ENCODE results near the gene GOLGA6L1. TPM values are rescaled to one million over a fixed set of nuclear protein-coding genes. Genes with fewer than 3 reads are reported as not detected.
"Not testable (repeated sequence)": the region's sequence is repeated elsewhere in the genome, so short reads cannot be mapped to it uniquely, and the experiment has no call there.

GOLGA6L1 gene
- total and polyA plus RNA-seq, 9 donors, result 0.06 to 0.09 TPM; not detected in 7

DNA sequence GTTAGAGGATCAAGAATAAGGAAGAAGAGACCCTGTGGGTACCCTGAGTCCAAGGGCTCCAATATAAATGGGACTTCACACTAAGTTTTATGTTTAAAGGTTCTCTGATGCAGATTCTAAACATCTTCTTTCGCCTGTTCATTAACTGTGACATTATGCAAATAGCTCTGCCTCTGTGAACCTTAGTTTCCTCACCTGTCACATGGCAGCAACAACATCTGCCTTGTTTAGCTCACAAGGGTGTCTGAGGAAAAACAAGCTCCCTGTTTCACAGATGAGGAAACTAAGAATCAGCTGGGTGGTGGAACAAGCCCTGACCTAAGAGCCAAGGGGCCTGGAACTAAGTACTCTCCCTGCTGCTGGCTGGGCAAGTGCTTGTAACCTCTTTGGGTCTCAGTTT is 40.8 kb downstream of the GOLGA6L1 start:
- no peaks in the 10 kb centered on the region for H3K36me3 ChIP-seq (ENCODE audit: control insufficient read depth, insufficient read depth, low read length)
- H3K4me3 ChIP-seq (ENCODE audit: low read length), result no peak overlapping the region
- no peaks in the 10 kb centered on the region for H3K27me3 ChIP-seq (ENCODE audit: control insufficient read depth, insufficient read depth, low read length)
- no peaks in the 10 kb centered on the region for H3K4me1 ChIP-seq (ENCODE audit: control insufficient read depth, insufficient read depth, low read length)
- no peak overlapping the region for H3K27ac ChIP-seq (ENCODE audit: low read length)
- no peaks in the 10 kb centered on the region for H3K9me3 ChIP-seq (replicated peaks; ENCODE audit: control insufficient read depth, low read depth, low read length)
- WGBS (ENCODE audit: insufficient coverage), result no CpG with 5 or more reads among the region's 1 CpG
- DNase-seq, result no peak

DNA sequence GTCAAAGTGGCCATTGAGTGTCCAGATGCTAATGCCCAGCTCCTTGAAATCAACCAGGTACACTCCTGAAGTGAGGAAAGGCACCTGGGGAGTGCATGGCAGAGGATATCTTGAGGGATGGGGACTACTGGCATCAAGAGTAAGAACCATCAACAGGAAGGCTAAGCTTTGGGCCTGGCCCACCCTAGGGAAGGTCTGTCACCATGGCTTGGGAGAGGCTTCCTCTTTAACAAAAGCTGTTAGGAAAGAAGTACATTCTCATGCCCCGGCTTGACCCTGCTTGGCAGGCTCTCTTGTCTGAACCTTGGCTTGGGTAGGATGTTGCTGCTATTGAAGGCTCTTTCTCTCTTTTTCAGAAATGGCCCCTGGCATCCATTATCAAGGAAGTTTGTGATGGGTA is 53.5 kb downstream of the GOLGA6L1 start:
- Histone ChIP-seq H3K27ac (ENCODE audit: low read length) (no peak overlapping the region), H3K9me3 (replicated peaks; ENCODE audit: control insufficient read depth, low read depth, low read length) (no peaks in the 10 kb centered on the region), H3K36me3 (ENCODE audit: control insufficient read depth, insufficient read depth, low read length) (no peaks in the 10 kb centered on the region), H3K27me3 (ENCODE audit: control insufficient read depth, insufficient read depth, low read length) (no peaks in the 10 kb centered on the region), H3K4me3 (ENCODE audit: low read length) (no peak overlapping the region), H3K4me1 (ENCODE audit: control insufficient read depth, insufficient read depth, low read length) (no peaks in the 10 kb centered on the region)
- DNase-seq, result no peak
- 75% methylated on average over 1 of the region's 1 CpG for WGBS (ENCODE audit: insufficient coverage)

DNA sequence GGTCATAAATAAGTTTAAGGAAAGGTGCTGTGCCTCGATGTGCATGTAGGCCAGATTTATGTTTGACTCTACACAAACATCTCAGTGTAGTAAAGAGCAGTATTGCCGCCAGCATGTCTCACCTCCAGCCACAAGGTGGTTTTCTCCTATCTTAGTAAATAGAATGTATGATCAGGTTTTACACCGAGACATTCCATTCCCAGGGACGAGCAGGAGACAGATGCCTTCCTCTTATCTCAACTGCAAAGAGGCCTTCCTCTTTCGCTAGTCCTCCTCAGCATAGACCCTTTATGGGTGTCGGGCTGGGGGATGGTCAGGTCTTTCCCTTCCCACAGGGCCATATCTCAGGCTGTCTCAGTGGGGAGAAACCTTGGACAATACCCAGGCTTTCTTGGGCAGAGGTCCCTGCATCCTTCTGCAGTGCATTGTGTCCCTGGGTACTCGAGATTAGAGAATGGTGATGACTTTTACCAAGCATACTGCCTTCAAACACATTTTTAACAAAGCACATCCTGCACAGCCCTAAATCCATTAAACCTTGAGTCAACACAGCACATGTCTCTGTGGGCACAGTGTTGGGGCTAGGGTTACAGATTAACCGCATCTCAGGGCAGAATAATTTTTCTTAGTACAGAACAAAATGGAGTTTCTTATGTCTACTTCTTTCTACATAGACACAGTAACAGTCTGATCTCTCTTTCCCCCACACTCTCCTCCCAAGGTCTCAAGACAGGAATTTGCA is 54.5 kb downstream of the GOLGA6L1 start:
- not testable (repeated sequence) for H3K9me3 ChIP-seq (replicated peaks; ENCODE audit: control insufficient read depth, low read depth, low read length); DNase-seq; H3K27me3 ChIP-seq (ENCODE audit: control insufficient read depth, insufficient read depth, low read length); H3K4me1 ChIP-seq (ENCODE audit: control insufficient read depth, insufficient read depth, low read length); H3K27ac ChIP-seq (ENCODE audit: low read length); H3K36me3 ChIP-seq (ENCODE audit: control insufficient read depth, insufficient read depth, low read length); H3K4me3 ChIP-seq (ENCODE audit: low read length)
- no CpG with 5 or more reads among the region's 8 CpGs for WGBS (ENCODE audit: insufficient coverage)

DNA sequence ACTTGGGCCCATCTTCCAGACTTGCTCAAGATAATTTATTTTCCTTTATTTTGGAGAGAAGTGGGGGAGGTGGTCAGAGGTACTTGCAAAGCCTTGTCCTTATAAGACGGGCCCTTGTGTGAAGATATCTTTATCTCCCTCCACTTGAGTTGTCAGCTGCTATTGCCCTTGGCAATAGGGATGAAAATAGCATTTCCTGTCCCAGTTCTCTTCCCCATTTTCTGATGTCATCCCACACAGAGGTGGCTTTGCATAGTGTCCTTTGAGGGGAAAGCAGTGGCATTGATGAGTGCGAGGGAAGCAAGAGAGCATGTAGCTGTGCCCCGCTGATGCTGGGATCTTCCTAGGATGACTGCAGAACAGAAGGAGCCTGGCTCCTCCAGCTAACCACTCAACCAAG is 55.4 kb downstream of the GOLGA6L1 start:
- no peak overlapping the region for H3K4me3 ChIP-seq (ENCODE audit: low read length)
- no peak overlapping the region for H3K27ac ChIP-seq (ENCODE audit: low read length)
- H3K9me3 ChIP-seq (replicated peaks; ENCODE audit: control insufficient read depth, low read depth, low read length), result no peaks in the 10 kb centered on the region
- no peaks in the 10 kb centered on the region for H3K36me3 ChIP-seq (ENCODE audit: control insufficient read depth, insufficient read depth, low read length)
- H3K27me3 ChIP-seq (ENCODE audit: control insufficient read depth, insufficient read depth, low read length), result no peaks in the 10 kb centered on the region
- DNase-seq, result peak; percentile 7
- H3K4me1 ChIP-seq (ENCODE audit: control insufficient read depth, insufficient read depth, low read length), result no peaks in the 10 kb centered on the region
- no CpG with 5 or more reads among the region's 3 CpGs for WGBS (ENCODE audit: insufficient coverage)

DNA sequence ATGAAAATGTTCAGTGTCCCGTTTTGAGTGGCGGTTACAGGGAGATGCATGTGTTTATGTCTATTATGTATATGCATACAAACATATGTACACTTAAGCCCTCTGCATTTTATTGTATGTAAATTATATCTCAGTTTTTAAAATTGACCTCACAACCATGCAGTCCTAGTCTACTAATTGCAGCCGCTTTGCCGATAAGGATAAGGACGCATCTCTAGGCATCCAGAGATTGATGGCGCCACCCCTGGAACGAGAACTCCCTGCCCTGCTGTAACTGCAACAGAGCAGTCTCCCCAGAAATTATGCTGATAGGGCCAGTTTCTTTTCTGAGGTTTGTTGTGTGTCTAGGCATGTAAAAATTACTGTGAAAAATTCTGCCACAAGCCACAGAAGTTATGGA is 56.9 kb downstream of the GOLGA6L1 start:
- WGBS (ENCODE audit: insufficient coverage), result no CpG with 5 or more reads among the region's 7 CpGs
- Histone ChIP-seq H3K27ac (ENCODE audit: low read length) (no peak overlapping the region), H3K36me3 (ENCODE audit: control insufficient read depth, insufficient read depth, low read length) (no peaks in the 10 kb centered on the region), H3K27me3 (ENCODE audit: control insufficient read depth, insufficient read depth, low read length) (no peaks in the 10 kb centered on the region), H3K4me1 (ENCODE audit: control insufficient read depth, insufficient read depth, low read length) (no peaks in the 10 kb centered on the region), H3K4me3 (ENCODE audit: low read length) (no peak overlapping the region), H3K9me3 (replicated peaks; ENCODE audit: control insufficient read depth, low read depth, low read length) (no peaks in the 10 kb centered on the region)
- no peak for DNase-seq

Other genes with a start within 250 kb of the GOLGA6L1 start
- gene CYFIP1, start 156.5 kb downstream of the GOLGA6L1 start, total RNA-seq, result 52.7 TPM
- gene CYFIP1, start 156.5 kb downstream of the GOLGA6L1 start, polyA plus RNA-seq (ENCODE audit: insufficient read depth in 1 of 8, insufficient read length in 8 of 8, low replicate concordance in 1 of 8), result 10 to 100 TPM; 46.4 to 75.3 (median 62.4) TPM
- gene TUBGCP5, start 97.3 kb downstream of the GOLGA6L1 start, total RNA-seq, result 21.5 TPM
- 10 to 100 TPM; 11.2 to 17.2 (median 12.8) TPM for gene TUBGCP5, start 97.3 kb downstream of the GOLGA6L1 start, polyA plus RNA-seq (ENCODE audit: insufficient read depth in 1 of 8, insufficient read length in 8 of 8, low replicate concordance in 1 of 8)
- 0.18 TPM for gene GOLGA6L26, start 197.4 kb upstream of the GOLGA6L1 start, total RNA-seq
- gene GOLGA6L26, start 197.4 kb upstream of the GOLGA6L1 start, polyA plus RNA-seq (ENCODE audit: insufficient read depth in 1 of 8, insufficient read length in 8 of 8, low replicate concordance in 1 of 8), result not detected
- gene GOLGA8S, start 217.9 kb upstream of the GOLGA6L1 start, total RNA-seq, result 0.18 TPM
- 1 to 10 TPM in 2 of 8 donors, under 1 TPM in 6; 0.27 to 1.2 (median 0.53) TPM for gene GOLGA8S, start 217.9 kb upstream of the GOLGA6L1 start, polyA plus RNA-seq (ENCODE audit: insufficient read depth in 1 of 8, insufficient read length in 8 of 8, low replicate concordance in 1 of 8)